Tibial nerve (tissue), 4 donors: Measurements from ENCODE around the gene FMNL2. TPM values are rescaled to one million over a fixed set of nuclear protein-coding genes. Genes with fewer than 3 reads are reported as not detected.

Experiments used
- DNase-seq, 2 donors: peaks; one replicate each; pipeline ENCODE4 v3.0.0-alpha.2; 2019; ENCODE audit warnings: low spot score in 2 of 2
- H3K27ac ChIP-seq, 4 donors: fragments of 200-600 bp; sonication (generic) in 3 of 4; one replicate each; pipeline ENCODE4 v1.5.1; 2017 to 2019; ENCODE audit warnings: mild to moderate bottlenecking in 1 of 4
- H3K27me3 ChIP-seq, 2 donors: fragments of 200-600 bp; sonication (generic) in 1 of 2; one replicate each; pipeline versions ENCODE4 v1.5.1 to v1.6.0; 2017 to 2019
- H3K36me3 ChIP-seq, 3 donors: fragments of 200-600 bp; sonication (generic); one replicate each; pipeline ENCODE4 v1.5.1; 2018 to 2019
- H3K4me1 ChIP-seq, 4 donors: fragments of 200-600 bp; sonication (generic) in 3 of 4; one replicate each; pipeline ENCODE4 v1.5.1; 2017 to 2019
- H3K4me3 ChIP-seq, 4 donors: fragments of 200-600 bp; sonication (generic) in 3 of 4; one replicate each; pipeline ENCODE4 v1.5.1; 2017 to 2019; ENCODE audit warnings: mild to moderate bottlenecking in 1 of 4, moderate library complexity in 1 of 4
- H3K9me3 ChIP-seq, 4 donors: fragments of 200-600 bp; sonication (generic) in 3 of 4; one replicate each; pipeline ENCODE4 v1.5.1; 2017 to 2019
- CTCF ChIP-seq, 5 experiments: fragments of 200-600 bp in 3 of 5; fragments of 450-650 bp in 2 of 5; sonication (generic) in 3 of 5; IDR thresholded peaks; one replicate each; pipeline ENCODE4 v1.5.1; 2016 to 2019; ENCODE audit warnings: antibody characterized with exemption in 5 of 5, mild to moderate bottlenecking in 3 of 5, moderate library complexity in 2 of 5
- EP300 ChIP-seq, 2 donors: sonication (generic); formaldehyde crosslinking; IDR thresholded peaks; one replicate each; pipeline ENCODE4 v1.6.1; 2017; ENCODE audit warnings: antibody characterized with exemption in 2 of 2, mild to moderate bottlenecking in 1 of 2
- POLR2A ChIP-seq, 2 donors: fragments of 450-650 bp; IDR thresholded peaks; one replicate each; pipeline ENCODE4 v1.6.1; 2017; ENCODE audit warnings: antibody characterized with exemption in 2 of 2, mild to moderate bottlenecking in 2 of 2, moderate library complexity in 2 of 2
- WGBS, 2 donors: methylation state at CpG; one replicate each; pipeline ENCODE4 v1.1.5; 2018; 5-methylcytosine and 5-hydroxymethylcytosine counted together
- total RNA-seq, 4 donors: library from RNA; depleted of rRNA; stranded (reverse); fragments of >200 nt; gene quantifications; one replicate each; pipeline ENCODE4 v1.1.0, GENCODE V29; 2016

Gene FMNL2
- total RNA-seq, 4 donors from 2014 or later: 94.5 to 131 (median 98.1) TPM

- Histone ChIP-seq H3K9me3 (no peaks in the 10 kb centered on the region), H3K4me1 (peaks cover 0 to 85% (median 25%) of the 10 kb centered on the region in 4 donors), H3K4me3 (no peak overlapping the region), H3K36me3 (no peaks in the 10 kb centered on the region), H3K27ac (peak overlapping the region in 2 of 4 donors; percentile 2 to 47), H3K27me3 (no peaks in the 10 kb centered on the region)
- WGBS, 2 donors: 57 to 59% methylated on average over 3 of the region's 3 CpGs
- DNase-seq: no peak
- TF ChIP-seq EP300 (IDR thresholded peaks at IDR 0.05): peak in 1 of 2 donors; percentile 36
- no peak for TF ChIP-seq POLR2A (IDR thresholded peaks at IDR 0.05)
- TF ChIP-seq CTCF (IDR thresholded peaks at IDR 0.05): no peak
These were observed 83.7 kb downstream of the FMNL2 start for GRCh38 chr2:152418688-152419087.

DNA sequence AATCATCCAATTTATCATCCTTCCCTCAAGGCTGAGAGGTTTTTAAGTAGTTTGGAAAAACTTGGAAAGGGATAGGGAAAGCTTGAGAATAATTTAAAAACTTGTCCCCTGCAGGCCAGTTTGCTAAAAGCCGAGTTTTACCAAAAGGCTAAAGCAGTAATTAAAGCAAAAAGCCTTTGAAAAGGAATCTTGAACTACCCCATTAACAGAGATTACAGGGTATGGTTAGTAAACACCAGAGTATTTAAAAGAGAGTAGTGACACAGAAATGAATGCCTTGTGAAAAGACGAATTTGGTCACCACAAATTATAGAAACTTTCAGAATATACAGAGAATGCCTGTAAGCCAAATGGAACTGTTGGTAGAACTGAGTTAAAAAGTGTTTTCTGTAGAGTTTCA, 85.0 kb downstream of the FMNL2 start:
- TF ChIP-seq EP300 (IDR thresholded peaks at IDR 0.05) (no peak), POLR2A (IDR thresholded peaks at IDR 0.05) (no peak), CTCF (IDR thresholded peaks at IDR 0.05) (no peak)

DNA sequence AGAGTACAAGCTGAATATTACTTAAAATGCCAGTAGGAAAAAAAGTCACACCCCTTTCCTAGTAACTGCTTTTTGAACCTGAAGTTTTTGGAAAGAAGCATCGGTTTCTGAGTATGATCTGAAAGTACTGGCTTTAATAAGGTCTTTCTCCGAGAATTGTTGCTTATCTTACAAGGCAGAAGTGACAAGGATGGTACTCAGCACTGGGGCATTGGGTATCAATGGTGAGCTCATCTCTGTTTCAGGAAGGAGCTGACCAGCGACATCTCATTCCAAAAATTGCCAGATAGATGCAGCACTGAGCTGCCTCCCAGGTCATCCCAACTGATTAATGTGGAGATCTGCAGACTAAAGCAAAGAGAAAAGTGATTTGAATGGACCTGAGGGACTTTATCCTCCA, 85.4 kb downstream of the FMNL2 start:
- TF ChIP-seq EP300 (IDR thresholded peaks at IDR 0.05) (no peak), POLR2A (IDR thresholded peaks at IDR 0.05) (no peak), CTCF (IDR thresholded peaks at IDR 0.05) (no peak)
- Histone ChIP-seq H3K27me3 (no peaks in the 10 kb centered on the region), H3K4me3 (no peak overlapping the region), H3K27ac (peak overlapping the region in 2 of 4 donors; percentile 61 to 71), H3K36me3 (no peaks in the 10 kb centered on the region), H3K4me1 (peaks cover 0 to 82% (median 22%) of the 10 kb centered on the region in 4 donors), H3K9me3 (no peaks in the 10 kb centered on the region)
- no peak for DNase-seq
- WGBS, 2 donors: 77 to 80% methylated on average over 3 of the region's 3 CpGs

More for the DNA sequence above, 85.0 kb downstream of the FMNL2 start:
- Histone ChIP-seq H3K4me1 (peaks cover 0 to 81% (median 23%) of the 10 kb centered on the region in 4 donors), H3K27ac (peak overlapping the region in 1 of 4 donors; percentile 61), H3K4me3 (no peak overlapping the region), H3K27me3 (no peaks in the 10 kb centered on the region), H3K36me3 (no peaks in the 10 kb centered on the region), H3K9me3 (no peaks in the 10 kb centered on the region)
- DNase-seq: no peak
- 52 to 59% methylated on average over 2 of the region's 2 CpGs for WGBS, 2 donors

- peaks cover 0 to 82% (median 23%) of the 10 kb centered on the region in 4 donors for H3K4me1 ChIP-seq
- no peaks in the 10 kb centered on the region for H3K36me3 ChIP-seq
- TF ChIP-seq EP300 (IDR thresholded peaks at IDR 0.05) (no peak), POLR2A (IDR thresholded peaks at IDR 0.05) (no peak), CTCF (IDR thresholded peaks at IDR 0.05) (no peak)
- H3K4me3 ChIP-seq: no peak overlapping the region
- no peaks in the 10 kb centered on the region for H3K27me3 ChIP-seq
- WGBS, 2 donors: 88 to 89% methylated on average over 7 of the region's 7 CpGs
- DNase-seq: no peak
- peak overlapping the region in 2 of 4 donors; percentile 61 to 71 for H3K27ac ChIP-seq
- H3K9me3 ChIP-seq: no peaks in the 10 kb centered on the region
These were observed 86.0 kb downstream of the FMNL2 start for GRCh38 chr2:152420936-152421335.

DNA sequence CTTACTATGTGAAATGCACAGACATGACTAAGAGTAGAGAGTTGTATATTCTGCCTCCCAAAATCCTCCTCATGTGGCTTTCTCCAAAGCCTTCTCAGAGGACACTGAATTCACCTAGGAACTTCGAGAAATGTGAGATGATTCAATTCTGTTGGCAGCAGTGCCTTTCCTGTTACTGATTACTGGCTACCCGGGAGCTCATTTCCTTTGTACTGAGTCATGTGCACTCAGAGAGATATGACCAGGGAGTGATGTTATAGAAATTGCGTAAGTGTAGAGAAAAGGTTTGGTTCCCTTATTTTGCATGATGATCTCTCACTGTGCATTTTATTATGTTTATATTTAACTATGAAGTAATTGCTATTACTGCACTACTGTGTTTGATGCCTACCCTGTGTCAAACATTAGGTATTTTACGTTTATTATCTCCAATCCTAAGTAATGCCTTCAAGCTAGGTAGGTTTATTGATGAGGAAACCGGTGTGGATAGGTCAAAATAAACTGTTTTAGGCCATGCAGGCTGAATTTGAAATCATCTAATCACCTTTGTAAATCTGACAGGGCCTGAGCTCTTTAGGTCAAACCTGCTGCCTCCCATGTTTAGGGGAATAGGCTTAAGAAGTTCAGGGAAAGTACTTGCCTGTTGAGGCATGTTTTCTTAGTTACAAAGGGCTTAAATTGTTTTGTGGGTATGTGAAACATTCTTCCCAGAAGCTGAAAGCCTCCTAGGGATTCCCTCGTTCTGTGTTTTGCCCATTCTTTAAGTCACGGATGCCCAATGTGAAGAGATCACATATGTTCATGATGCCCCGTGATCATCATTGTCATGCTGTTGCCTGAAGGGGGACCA, 86.8 kb downstream of the FMNL2 start:
- TF ChIP-seq EP300 (IDR thresholded peaks at IDR 0.05) (peak; percentile 89 to 95), POLR2A (IDR thresholded peaks at IDR 0.05) (no peak), CTCF (IDR thresholded peaks at IDR 0.05) (no peak)
- no peaks in the 10 kb centered on the region for H3K36me3 ChIP-seq
- 54 to 55% methylated on average over 8 of the region's 8 CpGs for WGBS, 2 donors
- H3K4me3 ChIP-seq: no peak overlapping the region
- no peaks in the 10 kb centered on the region for H3K27me3 ChIP-seq
- H3K4me1 ChIP-seq: peaks cover 0 to 82% (median 27%) of the 10 kb centered on the region in 4 donors
- H3K27ac ChIP-seq: peak overlapping the region in 2 of 4 donors; percentile 61 to 71
- no peaks in the 10 kb centered on the region for H3K9me3 ChIP-seq
- DNase-seq: peak in 1 of 2 donors; percentile 61
